ENCODE data around the gene SORL1.

DNA sequence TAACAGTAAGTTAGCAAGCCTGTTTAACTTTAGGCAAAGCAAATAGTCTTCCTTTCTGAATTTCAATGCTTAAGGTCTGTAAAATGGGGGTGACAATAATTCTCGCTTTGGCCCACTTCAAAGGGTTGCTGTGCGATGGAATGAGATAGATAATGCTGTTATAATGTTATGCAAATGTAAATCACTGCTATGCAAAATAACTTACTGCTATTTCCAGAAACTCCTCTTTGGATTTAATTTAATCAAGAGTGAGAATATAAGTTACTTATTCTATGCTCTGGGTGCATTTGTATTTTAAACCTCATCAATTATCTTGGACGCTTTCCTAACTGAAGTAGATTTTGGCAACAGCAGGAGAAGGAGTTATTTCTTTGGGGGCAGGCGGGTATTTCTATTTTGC lies 4.1 kb upstream of the SORL1 start:
- TF ChIP-seq GATA3 (IDR thresholded peaks at IDR 0.05; ENCODE audit: low read depth, low read length), result no peak
- no peak for TF ChIP-seq GATA2 (IDR thresholded peaks at IDR 0.05; ENCODE audit: low read depth, low read length)
